Peyer's patch (tissue), 4 donors: ENCODE results near the gene FOLR2.

ENCODE experiments used
- POLR2A ChIP-seq, 2 donors: fragments of 450-650 bp; IDR thresholded peaks; one replicate each; pipeline ENCODE4 v1.5.1; 2017; ENCODE audit warnings: antibody characterized with exemption in 2 of 2, mild to moderate bottlenecking in 2 of 2, moderate library complexity in 2 of 2
- TF ChIP-seq, protein P1 (sequence below), 6 experiments: fragments of 450-650 bp in 4 of 6; fragments of 200-600 bp in 2 of 6; sonication (generic) in 1 of 6; IDR thresholded peaks; one replicate each; pipeline ENCODE4 v1.5.1; 2017 to 2019; ENCODE audit warnings: antibody characterized with exemption in 6 of 6, mild to moderate bottlenecking in 3 of 6, moderate library complexity in 1 of 6

GRCh38 chr11:72220696-72221363, 4.2 kb downstream of the FOLR2 start:
- TF ChIP-seq, protein P1, sequence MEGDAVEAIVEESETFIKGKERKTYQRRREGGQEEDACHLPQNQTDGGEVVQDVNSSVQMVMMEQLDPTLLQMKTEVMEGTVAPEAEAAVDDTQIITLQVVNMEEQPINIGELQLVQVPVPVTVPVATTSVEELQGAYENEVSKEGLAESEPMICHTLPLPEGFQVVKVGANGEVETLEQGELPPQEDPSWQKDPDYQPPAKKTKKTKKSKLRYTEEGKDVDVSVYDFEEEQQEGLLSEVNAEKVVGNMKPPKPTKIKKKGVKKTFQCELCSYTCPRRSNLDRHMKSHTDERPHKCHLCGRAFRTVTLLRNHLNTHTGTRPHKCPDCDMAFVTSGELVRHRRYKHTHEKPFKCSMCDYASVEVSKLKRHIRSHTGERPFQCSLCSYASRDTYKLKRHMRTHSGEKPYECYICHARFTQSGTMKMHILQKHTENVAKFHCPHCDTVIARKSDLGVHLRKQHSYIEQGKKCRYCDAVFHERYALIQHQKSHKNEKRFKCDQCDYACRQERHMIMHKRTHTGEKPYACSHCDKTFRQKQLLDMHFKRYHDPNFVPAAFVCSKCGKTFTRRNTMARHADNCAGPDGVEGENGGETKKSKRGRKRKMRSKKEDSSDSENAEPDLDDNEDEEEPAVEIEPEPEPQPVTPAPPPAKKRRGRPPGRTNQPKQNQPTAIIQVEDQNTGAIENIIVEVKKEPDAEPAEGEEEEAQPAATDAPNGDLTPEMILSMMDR (IDR thresholded peaks at IDR 0.05), result no peak
- no peak for TF ChIP-seq POLR2A (IDR thresholded peaks at IDR 0.05)
